Fibroblast of lung (primary cell): ENCODE data around the gene PRKAR1A. TPM values are rescaled to one million over a fixed set of nuclear protein-coding genes. Genes with fewer than 3 reads are reported as not detected.

Source experiments
- DNase-seq, 2 donors: peaks; one replicate each; pipeline versions ENCODE4 v3.0.0 to v3.0.0-alpha.2; 2010; ENCODE audit warnings: low read depth in 2 of 2
- H2AFZ ChIP-seq: 2 replicates; pipeline ENCODE4 v1.5.1; 2012; ENCODE audit warnings: low read length, control low read depth, inconsistent platforms
- H3K27ac ChIP-seq: 2 replicates; pipeline ENCODE4 v1.5.1; 2011; ENCODE audit warnings: low read length, control low read depth; ENCODE audit not compliant: insufficient read depth
- H3K27me3 ChIP-seq: 2 replicates; pipeline ENCODE4 v1.5.1; 2011; ENCODE audit warnings: mild to moderate bottlenecking, low read length; ENCODE audit not compliant: control insufficient read depth, insufficient read depth
- H3K36me3 ChIP-seq: 2 replicates; pipeline ENCODE4 v1.5.1; 2011; ENCODE audit warnings: low read length; ENCODE audit not compliant: control insufficient read depth, insufficient read depth
- H3K4me1 ChIP-seq: 2 replicates; pipeline ENCODE4 v1.5.1; 2011; ENCODE audit warnings: low read length; ENCODE audit not compliant: control insufficient read depth, insufficient read depth; ENCODE audit errors: extremely low read depth
- H3K4me2 ChIP-seq: 2 replicates; pipeline ENCODE4 v1.5.1; 2011; ENCODE audit warnings: low read length, control low read depth; ENCODE audit not compliant: insufficient read depth; ENCODE audit errors: extremely low read depth
- H3K4me3 ChIP-seq, 4 experiments: fragments of 200-600 bp in 1 of 4; sonication (generic) in 1 of 4; replicated peaks in 1 of 4; 2 replicates each; pipeline ENCODE4 v1.5.1; 2011 to 2016; ENCODE audit warnings: low read length in 4 of 4, low read depth in 3 of 4, mild to moderate bottlenecking in 3 of 4, control low read depth in 2 of 4, inconsistent platforms in 1 of 4, mixed read lengths in 1 of 4; ENCODE audit not compliant: insufficient read depth in 1 of 4; ENCODE audit errors: control extremely low read depth in 1 of 4
- H3K79me2 ChIP-seq: 2 replicates; pipeline ENCODE4 v1.5.1; 2012; ENCODE audit warnings: mild to moderate bottlenecking, low read length, inconsistent platforms; ENCODE audit not compliant: control insufficient read depth, insufficient read depth
- H3K9ac ChIP-seq: 2 replicates; pipeline ENCODE4 v1.5.1; 2011; ENCODE audit warnings: mild to moderate bottlenecking, low read length, control low read depth; ENCODE audit not compliant: insufficient read depth
- H3K9me3 ChIP-seq: 2 replicates; pipeline ENCODE4 v1.5.1; 2012; ENCODE audit warnings: low read depth, low read length; ENCODE audit not compliant: control insufficient read depth, insufficient read depth
- H4K20me1 ChIP-seq: 2 replicates; pipeline ENCODE4 v1.5.1; 2011; ENCODE audit warnings: low read length; ENCODE audit not compliant: control insufficient read depth, insufficient read depth; ENCODE audit errors: extremely low read depth
- EZH2 ChIP-seq: IDR thresholded peaks from 2 replicates; pipeline ENCODE4 v1.5.1; 2012; ENCODE audit warnings: low read length, control low read depth, mild to moderate bottlenecking; ENCODE audit errors: missing control alignments
- polyA plus RNA-seq, 2 donors: library from polyadenylated mRNA; depleted of rRNA in 1 of 2; stranded (reverse) in 1 of 2; unstranded in 1 of 2; fragments of >200 nt; gene quantifications; 2 replicates each; pipeline ENCODE4 v1.2.1, GENCODE V29; 2011 to 2012; ENCODE audit warnings: missing spikeins in 1 of 2
- total RNA-seq: library from RNA; depleted of rRNA; stranded (reverse); fragments of >200 nt; gene quantifications from 2 replicates; pipeline ENCODE4 v1.2.1, GENCODE V29; 2014
- TF ChIP-seq, protein P1 (sequence below), 2 donors: IDR thresholded peaks in 1 of 2; conservative IDR thresholded peaks in 1 of 2; 1 replicate in 1 of 2; 2 replicates in 1 of 2; pipeline ENCODE4 v1.5.1; 2011 to 2012; ENCODE audit warnings: low read length in 2 of 2, control low read depth in 1 of 2, inconsistent platforms in 1 of 2, low read depth in 1 of 2, mild to moderate bottlenecking in 1 of 2

Gene PRKAR1A
- total and polyA plus RNA-seq, 2 donors (not counting 1 experiment from before 2014, with no cell fraction given), result 285 to 290 TPM

DNA sequence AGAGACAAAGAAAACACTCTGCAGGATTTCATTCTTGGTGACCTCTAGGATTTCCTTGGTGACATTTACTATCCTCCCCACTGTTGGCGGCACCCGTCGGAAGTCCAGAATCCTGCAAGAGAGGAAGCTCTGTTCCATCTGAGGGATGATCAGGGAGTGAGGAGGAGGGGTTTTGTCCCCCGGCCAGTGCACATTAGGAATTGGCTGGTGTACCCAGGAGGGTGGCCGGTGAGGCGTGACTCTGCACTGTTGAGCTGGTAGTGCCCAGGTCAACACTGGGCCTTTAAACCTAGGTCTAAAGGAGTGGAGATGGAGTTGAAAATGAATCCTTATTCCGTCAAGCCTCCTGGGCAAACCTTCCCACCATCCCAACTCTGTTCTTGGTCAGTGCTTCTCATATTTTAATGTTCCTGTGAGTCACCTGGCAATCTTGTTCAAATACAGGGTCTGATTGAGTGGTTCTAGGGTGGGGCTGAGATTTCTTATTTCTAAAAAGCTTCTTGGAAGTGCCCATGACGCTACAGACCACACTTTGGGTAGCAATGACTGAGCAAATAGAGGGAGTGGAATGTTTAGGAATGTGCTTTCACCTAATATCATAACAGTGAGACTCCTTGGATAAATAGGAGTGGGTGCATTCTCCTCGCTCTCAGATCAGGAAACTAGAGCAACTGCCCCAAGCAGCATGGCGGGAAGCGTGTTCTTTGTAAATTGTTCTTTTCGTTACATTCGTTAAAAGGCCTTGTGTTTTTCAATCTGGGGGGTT lies 30.7 kb downstream of the PRKAR1A start:
- H4K20me1 ChIP-seq, result no peaks in the 10 kb centered on the region
- DNase-seq, result no peak
- no peak overlapping the region for H3K9ac ChIP-seq
- H3K4me2 ChIP-seq, result no peak overlapping the region
- H3K27ac ChIP-seq, result no peak overlapping the region
- no peak overlapping the region for H2AFZ ChIP-seq
- peaks cover 2% of the 10 kb centered on the region for H3K36me3 ChIP-seq
- H3K4me1 ChIP-seq, result no peaks in the 10 kb centered on the region
- no peaks in the 10 kb centered on the region for H3K9me3 ChIP-seq
- no peak for TF ChIP-seq EZH2
- TF ChIP-seq, protein P1, sequence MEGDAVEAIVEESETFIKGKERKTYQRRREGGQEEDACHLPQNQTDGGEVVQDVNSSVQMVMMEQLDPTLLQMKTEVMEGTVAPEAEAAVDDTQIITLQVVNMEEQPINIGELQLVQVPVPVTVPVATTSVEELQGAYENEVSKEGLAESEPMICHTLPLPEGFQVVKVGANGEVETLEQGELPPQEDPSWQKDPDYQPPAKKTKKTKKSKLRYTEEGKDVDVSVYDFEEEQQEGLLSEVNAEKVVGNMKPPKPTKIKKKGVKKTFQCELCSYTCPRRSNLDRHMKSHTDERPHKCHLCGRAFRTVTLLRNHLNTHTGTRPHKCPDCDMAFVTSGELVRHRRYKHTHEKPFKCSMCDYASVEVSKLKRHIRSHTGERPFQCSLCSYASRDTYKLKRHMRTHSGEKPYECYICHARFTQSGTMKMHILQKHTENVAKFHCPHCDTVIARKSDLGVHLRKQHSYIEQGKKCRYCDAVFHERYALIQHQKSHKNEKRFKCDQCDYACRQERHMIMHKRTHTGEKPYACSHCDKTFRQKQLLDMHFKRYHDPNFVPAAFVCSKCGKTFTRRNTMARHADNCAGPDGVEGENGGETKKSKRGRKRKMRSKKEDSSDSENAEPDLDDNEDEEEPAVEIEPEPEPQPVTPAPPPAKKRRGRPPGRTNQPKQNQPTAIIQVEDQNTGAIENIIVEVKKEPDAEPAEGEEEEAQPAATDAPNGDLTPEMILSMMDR (conservative IDR thresholded peaks at IDR 0.05 in 1 of 2, IDR thresholded peaks at IDR 0.05 in 1 of 2; ENCODE audit: low read depth in 1 of 2, low read length in 2 of 2), result no peak
- H3K27me3 ChIP-seq, result no peaks in the 10 kb centered on the region
- H3K79me2 ChIP-seq, result no peaks in the 10 kb centered on the region
- H3K4me3 ChIP-seq, result no peak overlapping the region

DNA sequence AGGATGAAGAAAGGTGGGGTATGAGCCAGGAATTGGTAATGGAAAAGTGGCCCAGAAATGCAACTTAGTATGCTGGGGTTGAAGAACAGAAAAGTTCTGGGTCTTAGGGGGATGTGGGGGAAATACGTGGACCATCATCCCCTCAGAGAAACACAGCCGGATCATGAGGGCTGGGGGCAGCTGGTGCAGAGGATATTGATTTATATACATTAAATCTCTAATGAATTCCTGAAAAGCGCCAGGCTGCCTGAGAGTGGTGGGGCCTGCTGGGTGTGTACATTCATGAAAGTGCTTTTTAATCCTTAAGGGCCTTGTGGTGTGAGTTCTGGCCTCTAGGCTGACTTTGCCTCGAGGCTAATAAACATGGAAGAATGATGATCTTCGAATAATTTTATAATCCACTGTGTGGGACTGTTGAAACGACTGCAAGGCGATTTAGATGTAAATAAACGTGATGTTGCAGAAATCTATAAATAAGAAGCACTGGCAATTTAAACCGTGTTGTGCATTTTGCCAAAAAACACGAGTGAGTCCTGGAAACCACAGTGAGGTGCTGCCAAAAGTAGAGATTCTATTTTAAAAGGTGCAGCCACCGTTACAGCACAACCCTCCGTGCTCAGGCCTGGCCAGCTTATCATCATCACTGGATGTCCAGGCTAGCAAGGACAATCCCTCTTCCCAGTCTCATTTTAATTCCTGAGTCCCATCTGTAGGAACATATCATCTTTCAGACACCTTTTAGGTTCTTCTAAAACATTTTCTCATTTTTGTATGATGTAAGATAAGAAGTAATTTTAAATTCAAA lies 32.1 kb downstream of the PRKAR1A start:
- Histone ChIP-seq H3K79me2 (no peaks in the 10 kb centered on the region), H3K36me3 (peaks cover 2% of the 10 kb centered on the region), H3K4me3 (no peak overlapping the region), H3K9ac (no peak overlapping the region), H4K20me1 (no peaks in the 10 kb centered on the region), H3K27me3 (no peaks in the 10 kb centered on the region), H3K27ac (no peak overlapping the region), H3K4me2 (no peak overlapping the region), H2AFZ (no peak overlapping the region), H3K9me3 (no peaks in the 10 kb centered on the region), H3K4me1 (no peaks in the 10 kb centered on the region)
- DNase-seq, result no peak
- no peak for TF ChIP-seq EZH2
- TF ChIP-seq, protein P1 (conservative IDR thresholded peaks at IDR 0.05 in 1 of 2, IDR thresholded peaks at IDR 0.05 in 1 of 2; ENCODE audit: low read depth in 1 of 2, low read length in 2 of 2), result no peak

DNA sequence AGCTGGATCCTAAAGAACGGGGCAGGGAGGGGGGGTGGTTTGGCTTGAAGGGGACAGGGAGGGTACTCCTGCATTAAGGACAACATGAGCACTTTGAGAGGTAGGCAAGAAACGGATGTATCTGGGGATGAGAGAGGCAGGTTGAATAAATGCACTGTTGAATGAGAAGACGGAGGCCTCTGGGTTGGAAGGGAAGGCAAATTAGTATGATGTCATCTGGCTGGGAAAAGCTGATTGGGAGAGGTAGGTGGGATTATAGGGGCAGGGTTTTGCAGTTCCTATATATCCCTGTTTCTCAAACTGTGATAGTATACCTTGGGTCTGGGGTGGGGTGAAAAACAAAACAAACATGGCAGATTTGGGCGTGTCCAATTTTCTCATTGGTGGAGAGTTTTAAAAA lies 44.3 kb downstream of the PRKAR1A start:
- Histone ChIP-seq H3K9ac (no peak overlapping the region), H3K79me2 (no peaks in the 10 kb centered on the region), H3K36me3 (no peaks in the 10 kb centered on the region), H4K20me1 (no peaks in the 10 kb centered on the region), H3K4me2 (no peak overlapping the region), H2AFZ (no peak overlapping the region), H3K4me3 (no peak overlapping the region), H3K9me3 (no peaks in the 10 kb centered on the region), H3K27me3 (no peaks in the 10 kb centered on the region), H3K27ac (no peak overlapping the region), H3K4me1 (no peaks in the 10 kb centered on the region)
- no peak for TF ChIP-seq EZH2
- TF ChIP-seq, protein P1 (conservative IDR thresholded peaks at IDR 0.05 in 1 of 2, IDR thresholded peaks at IDR 0.05 in 1 of 2; ENCODE audit: low read depth in 1 of 2, low read length in 2 of 2), result no peak
- DNase-seq, result no peak
